ENCODE measurements around the gene SLC24A2.

GRCh38 chr9:19787672-19788071 is 1.2 kb downstream of the SLC24A2 start:
- TF ChIP-seq USF2 (IDR thresholded peaks at IDR 0.05; ENCODE audit: low read length), result no peak
- no peak for TF ChIP-seq RAD21 (IDR thresholded peaks at IDR 0.05 in 1 of 2, conservative IDR thresholded peaks at IDR 0.05 in 1 of 2; ENCODE audit: low read depth in 2 of 2, low read length in 2 of 2)
- TF ChIP-seq POLR2AphosphoS5 (IDR thresholded peaks at IDR 0.05; ENCODE audit: low read depth, low read length), result no peak
- no peak for TF ChIP-seq POLR2A (IDR thresholded peaks at IDR 0.05; ENCODE audit: control extremely low read depth in 1 of 2, low read depth in 2 of 2, low read length in 2 of 2)
- TF ChIP-seq, protein P1, sequence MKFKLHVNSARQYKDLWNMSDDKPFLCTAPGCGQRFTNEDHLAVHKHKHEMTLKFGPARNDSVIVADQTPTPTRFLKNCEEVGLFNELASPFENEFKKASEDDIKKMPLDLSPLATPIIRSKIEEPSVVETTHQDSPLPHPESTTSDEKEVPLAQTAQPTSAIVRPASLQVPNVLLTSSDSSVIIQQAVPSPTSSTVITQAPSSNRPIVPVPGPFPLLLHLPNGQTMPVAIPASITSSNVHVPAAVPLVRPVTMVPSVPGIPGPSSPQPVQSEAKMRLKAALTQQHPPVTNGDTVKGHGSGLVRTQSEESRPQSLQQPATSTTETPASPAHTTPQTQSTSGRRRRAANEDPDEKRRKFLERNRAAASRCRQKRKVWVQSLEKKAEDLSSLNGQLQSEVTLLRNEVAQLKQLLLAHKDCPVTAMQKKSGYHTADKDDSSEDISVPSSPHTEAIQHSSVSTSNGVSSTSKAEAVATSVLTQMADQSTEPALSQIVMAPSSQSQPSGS (IDR thresholded peaks at IDR 0.05; ENCODE audit: low read length), result no peak
- TF ChIP-seq, protein P2, sequence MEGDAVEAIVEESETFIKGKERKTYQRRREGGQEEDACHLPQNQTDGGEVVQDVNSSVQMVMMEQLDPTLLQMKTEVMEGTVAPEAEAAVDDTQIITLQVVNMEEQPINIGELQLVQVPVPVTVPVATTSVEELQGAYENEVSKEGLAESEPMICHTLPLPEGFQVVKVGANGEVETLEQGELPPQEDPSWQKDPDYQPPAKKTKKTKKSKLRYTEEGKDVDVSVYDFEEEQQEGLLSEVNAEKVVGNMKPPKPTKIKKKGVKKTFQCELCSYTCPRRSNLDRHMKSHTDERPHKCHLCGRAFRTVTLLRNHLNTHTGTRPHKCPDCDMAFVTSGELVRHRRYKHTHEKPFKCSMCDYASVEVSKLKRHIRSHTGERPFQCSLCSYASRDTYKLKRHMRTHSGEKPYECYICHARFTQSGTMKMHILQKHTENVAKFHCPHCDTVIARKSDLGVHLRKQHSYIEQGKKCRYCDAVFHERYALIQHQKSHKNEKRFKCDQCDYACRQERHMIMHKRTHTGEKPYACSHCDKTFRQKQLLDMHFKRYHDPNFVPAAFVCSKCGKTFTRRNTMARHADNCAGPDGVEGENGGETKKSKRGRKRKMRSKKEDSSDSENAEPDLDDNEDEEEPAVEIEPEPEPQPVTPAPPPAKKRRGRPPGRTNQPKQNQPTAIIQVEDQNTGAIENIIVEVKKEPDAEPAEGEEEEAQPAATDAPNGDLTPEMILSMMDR (IDR thresholded peaks at IDR 0.05; ENCODE audit: control extremely low read depth in 1 of 3, insufficient read depth in 1 of 3, low read depth in 1 of 3, low read length in 3 of 3), result no peak
- TF ChIP-seq MAFK (IDR thresholded peaks at IDR 0.05; ENCODE audit: low read depth, low read length), result no peak
